Lung (tissue), 12 donors: ENCODE measurements around the gene LAMA3. TPM values are rescaled to one million over a fixed set of nuclear protein-coding genes. Genes with fewer than 3 reads are reported as not detected.

Source experiments
- ATAC-seq: fragments of 200-7000 bp; cut with Tn5 transposase; one replicate; pipeline ENCODE4 v1.9.1; 2020; ENCODE audit warnings: moderate number of reproducible peaks; ENCODE audit not compliant: insufficient read depth, low FRiP score
- DNase-seq, 3 donors: peaks; one replicate each; pipeline ENCODE4 v3.0.0-alpha.2; 2013 to 2017
- H3K27ac ChIP-seq, 2 donors: one replicate each; pipeline ENCODE4 v1.5.1; 2013; ENCODE audit warnings: mild to moderate bottlenecking in 2 of 2, moderate library complexity in 2 of 2, control low read depth in 1 of 2, inconsistent platforms in 1 of 2, low read depth in 1 of 2, low read length in 1 of 2
- H3K27me3 ChIP-seq, 3 donors: one replicate each; pipeline ENCODE4 v1.5.1; 2013; ENCODE audit warnings: low read length in 2 of 3; ENCODE audit not compliant: control insufficient read depth in 3 of 3, insufficient read depth in 3 of 3
- H3K36me3 ChIP-seq, 4 donors: one replicate each; pipeline ENCODE4 v1.5.1; 2013; ENCODE audit warnings: low read length in 4 of 4, mild to moderate bottlenecking in 1 of 4, moderate library complexity in 1 of 4; ENCODE audit not compliant: control insufficient read depth in 4 of 4, insufficient read depth in 4 of 4
- H3K4me1 ChIP-seq, 5 donors: one replicate each; pipeline ENCODE4 v1.5.1; 2013; ENCODE audit warnings: low read length in 5 of 5, mild to moderate bottlenecking in 2 of 5, moderate library complexity in 1 of 5; ENCODE audit not compliant: control insufficient read depth in 5 of 5, insufficient read depth in 5 of 5
- H3K4me3 ChIP-seq: one replicate; pipeline ENCODE4 v1.5.1; 2013; ENCODE audit warnings: mild to moderate bottlenecking, control low read depth, moderate library complexity
- H3K9ac ChIP-seq, 2 donors: one replicate each; pipeline ENCODE4 v1.5.1; 2013; ENCODE audit warnings: low read length in 2 of 2, control low read depth in 1 of 2; ENCODE audit not compliant: insufficient read depth in 1 of 2
- H3K9me3 ChIP-seq, 4 donors: one replicate each; pipeline ENCODE4 v1.5.1; 2013; ENCODE audit warnings: low read length in 3 of 4, mild to moderate bottlenecking in 1 of 4, moderate library complexity in 1 of 4; ENCODE audit not compliant: control insufficient read depth in 4 of 4, insufficient read depth in 3 of 4
- whole genome bisulfite sequencing, 2 donors: extraction: QIAGEN DNeasy Blood & Tissue Kit; methylation state at CpG; one replicate each; pipeline ENCODE4 v1.1.7; 2013; 5-methylcytosine and 5-hydroxymethylcytosine counted together
- polyA plus RNA-seq, 2 donors: library from polyadenylated mRNA; stranded (reverse); fragments of 200-250 nt; gene quantifications; one replicate each; pipeline ENCODE4 v1.2.1, GENCODE V29; 2013
- total RNA-seq, 2 donors: library from RNA; depleted of rRNA in 1 of 2; stranded (reverse); fragments of >200 nt in 1 of 2; gene quantifications; one replicate each; pipeline ENCODE4 v1.2.1, GENCODE V29; 2014 to 2021
- TF ChIP-seq, protein P1 (sequence below): IDR thresholded peaks from 2 replicates; pipeline ENCODE4 v1.5.1; 2012; ENCODE audit warnings: mild to moderate bottlenecking; ENCODE audit errors: control extremely low read depth, extremely low read depth
- donor health status: control.
- donor health status: control.
- donor health status: Bipolar disorder and iron deficiency.
- donor health status: healthy.
- donor health status: DM: yes; HTN: yes; CAD: no.

Gene LAMA3
- total and polyA plus RNA-seq, 4 donors, result 14.1 to 110 (median 51.9) TPM

- 82 to 84% methylated on average over 3 of the region's 3 CpGs for WGBS, 2 donors
- Histone ChIP-seq H3K4me3 (no peak overlapping the region), H3K27me3 (no peaks in the 10 kb centered on the region), H3K9ac (no peak overlapping the region), H3K27ac (no peak overlapping the region), H3K4me1 (peaks cover 0 to 2% (median 0%) of the 10 kb centered on the region in 5 donors), H3K9me3 (no peaks in the 10 kb centered on the region), H3K36me3 (peaks cover 0 to 3% (median 0%) of the 10 kb centered on the region in 4 donors)
- DNase-seq, result no peak
- no peak for ATAC-seq
- TF ChIP-seq, protein P1, sequence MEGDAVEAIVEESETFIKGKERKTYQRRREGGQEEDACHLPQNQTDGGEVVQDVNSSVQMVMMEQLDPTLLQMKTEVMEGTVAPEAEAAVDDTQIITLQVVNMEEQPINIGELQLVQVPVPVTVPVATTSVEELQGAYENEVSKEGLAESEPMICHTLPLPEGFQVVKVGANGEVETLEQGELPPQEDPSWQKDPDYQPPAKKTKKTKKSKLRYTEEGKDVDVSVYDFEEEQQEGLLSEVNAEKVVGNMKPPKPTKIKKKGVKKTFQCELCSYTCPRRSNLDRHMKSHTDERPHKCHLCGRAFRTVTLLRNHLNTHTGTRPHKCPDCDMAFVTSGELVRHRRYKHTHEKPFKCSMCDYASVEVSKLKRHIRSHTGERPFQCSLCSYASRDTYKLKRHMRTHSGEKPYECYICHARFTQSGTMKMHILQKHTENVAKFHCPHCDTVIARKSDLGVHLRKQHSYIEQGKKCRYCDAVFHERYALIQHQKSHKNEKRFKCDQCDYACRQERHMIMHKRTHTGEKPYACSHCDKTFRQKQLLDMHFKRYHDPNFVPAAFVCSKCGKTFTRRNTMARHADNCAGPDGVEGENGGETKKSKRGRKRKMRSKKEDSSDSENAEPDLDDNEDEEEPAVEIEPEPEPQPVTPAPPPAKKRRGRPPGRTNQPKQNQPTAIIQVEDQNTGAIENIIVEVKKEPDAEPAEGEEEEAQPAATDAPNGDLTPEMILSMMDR, result no peak
Observed at GRCh38 chr18:23810396-23810795, 121.1 kb downstream of the LAMA3 start.

DNA sequence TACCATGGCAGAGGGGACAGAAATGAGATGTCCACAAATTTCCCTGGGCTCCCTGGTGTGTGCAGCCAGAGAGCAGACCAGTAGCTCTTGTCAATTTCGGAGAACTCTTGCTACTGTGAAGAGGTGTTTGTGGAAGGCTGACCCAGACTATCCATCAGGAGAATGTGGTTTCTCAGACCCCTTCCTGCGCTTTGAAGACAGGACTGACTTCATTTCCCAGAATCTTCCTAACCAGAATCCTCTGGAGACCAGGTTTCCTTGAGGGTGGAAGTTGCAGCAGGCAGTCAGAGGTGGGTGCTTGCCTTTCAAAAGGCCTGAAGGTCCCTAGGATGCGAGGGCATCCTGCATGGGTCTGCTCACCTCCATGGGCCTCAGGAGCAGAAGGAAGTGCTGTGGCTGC lies 121.9 kb downstream of the LAMA3 start:
- Histone ChIP-seq H3K4me1 (peaks cover 0 to 3% (median 0%) of the 10 kb centered on the region in 5 donors), H3K9ac (no peak overlapping the region), H3K4me3 (no peak overlapping the region), H3K27me3 (no peaks in the 10 kb centered on the region), H3K27ac (no peak overlapping the region), H3K36me3 (peaks cover 0 to 3% (median 0%) of the 10 kb centered on the region in 4 donors), H3K9me3 (no peaks in the 10 kb centered on the region)
- ATAC-seq, result no peak
- WGBS, 2 donors, result 84 to 89% methylated on average over 3 of the region's 3 CpGs
- DNase-seq, result no peak
- TF ChIP-seq, protein P1, result no peak

GRCh38 chr18:23812546-23813440 lies 123.5 kb downstream of the LAMA3 start:
- Histone ChIP-seq H3K27me3 (no peaks in the 10 kb centered on the region), H3K4me1 (peaks cover 0 to 4% (median 0%) of the 10 kb centered on the region in 5 donors), H3K9me3 (no peaks in the 10 kb centered on the region), H3K4me3 (no peak overlapping the region), H3K36me3 (peaks cover 0 to 3% (median 0%) of the 10 kb centered on the region in 4 donors), H3K9ac (no peak overlapping the region), H3K27ac (no peak overlapping the region)
- whole genome bisulfite sequencing, 2 donors, result 38 to 44% methylated on average over 4 of the region's 4 CpGs
- no peak for ATAC-seq
- peak in 2 of 3 donors; percentile 23 to 44 for DNase-seq
- TF ChIP-seq, protein P1, result peak; percentile 21
